Activated B cell treated with CpG ODN at 0.5 μM for 24 hours (primary cell): ENCODE data around the gene MALRD1. TPM values are rescaled to one million over a fixed set of nuclear protein-coding genes. Genes with fewer than 3 reads are reported as not detected.

ENCODE experiments used
- ATAC-seq: fragments of 200-7000 bp; cut with Tn5 transposase; one replicate; pipeline ENCODE4 v1.10.0; 2021; ENCODE audit warnings: low read depth, mild to moderate bottlenecking, moderate library complexity
- CTCF ChIA-PET: fragments of 350-600 bp; sonication (Branson Sonifier 250); formaldehyde crosslinking; loops from one replicate; lab custom pipeline; 2021; ENCODE audit warnings: antibody characterized with exemption; lab: Charles Lee
- POLR2A ChIA-PET: fragments of 350-600 bp; sonication (Branson Sonifier 250); formaldehyde crosslinking; loops from one replicate; lab custom pipeline; 2021; ENCODE audit warnings: antibody characterized with exemption; lab: Charles Lee
- DNase-seq: peaks from one replicate; pipeline ENCODE4 v3.0.0; 2022
- H3K27ac Mint-ChIP-seq: one replicate; pipeline ENCODE4 v1.8.0; 2020; ENCODE audit warnings: mixed read lengths
- H3K27me3 Mint-ChIP-seq: one replicate; pipeline ENCODE4 v1.8.0; 2021; ENCODE audit warnings: mixed read lengths
- H3K36me3 Mint-ChIP-seq: one replicate; pipeline ENCODE4 v1.8.0; 2021; ENCODE audit warnings: low read depth, mixed read lengths
- H3K4me1 Mint-ChIP-seq: one replicate; pipeline ENCODE4 v1.8.0; 2021; ENCODE audit warnings: mixed read lengths
- H3K4me3 Mint-ChIP-seq: one replicate; pipeline ENCODE4 v1.8.0; 2020; ENCODE audit warnings: mild to moderate bottlenecking, mixed read lengths
- H3K9me3 Mint-ChIP-seq: one replicate; pipeline ENCODE4 v1.8.0; 2020; ENCODE audit warnings: mixed read lengths
- CTCF ChIP-seq: fragments of 200-600 bp; IDR thresholded peaks from one replicate; pipeline ENCODE4 v1.8.0; 2022; ENCODE audit warnings: antibody characterized with exemption, mild to moderate bottlenecking
- intact Hi-C: fragments of 100-400 bp; cut with micrococcal nuclease; formaldehyde crosslinking; loops from one replicate; pipeline ENCODE4 v1.15.1; 2024
- total RNA-seq: library from RNA; stranded (reverse); gene quantifications from 2 replicates; pipeline ENCODE4 v1.2.3, GENCODE V29; 2022

MALRD1 gene
- total RNA-seq, 1 donor from 2014 or later, result not detected

- DNase-seq (no peak), ATAC-seq (no peak)
- no peak overlapping the region for H3K4me3 Mint-ChIP-seq
- TF ChIP-seq CTCF, result no peak
- intact Hi-C loops, result no loop called here
- CTCF ChIA-PET, result no interaction called here
- no peaks in the 10 kb centered on the region for H3K27me3 Mint-ChIP-seq
- no peaks in the 10 kb centered on the region for H3K36me3 Mint-ChIP-seq
- no peak overlapping the region for H3K27ac Mint-ChIP-seq
- POLR2A ChIA-PET, result no interaction called here
- peaks cover 2% of the 10 kb centered on the region for H3K9me3 Mint-ChIP-seq
- H3K4me1 Mint-ChIP-seq, result no peaks in the 10 kb centered on the region
These were observed 5.8 kb downstream of the MALRD1 start for GRCh38 chr10:19054289-19054835.

- DNase-seq (no peak), ATAC-seq (no peak)
- Mint-ChIP-seq H3K9me3 (peaks cover 7% of the 10 kb centered on the region), H3K36me3 (no peaks in the 10 kb centered on the region), H3K4me1 (no peaks in the 10 kb centered on the region), H3K4me3 (no peak overlapping the region), H3K27me3 (no peaks in the 10 kb centered on the region), H3K27ac (no peak overlapping the region)
- no peak for TF ChIP-seq CTCF
- ChIA-PET CTCF (no interaction called here), POLR2A (no interaction called here)
- intact Hi-C loops, result no loop called here
These were observed 9.4 kb downstream of the MALRD1 start for GRCh38 chr10:19058046-19058445.

GRCh38 chr10:19063986-19064385 is 15.4 kb downstream of the MALRD1 start:
- intact Hi-C loops, result no loop called here
- ATAC-seq (no peak), DNase-seq (no peak)
- Mint-ChIP-seq H3K9me3 (peaks cover 8% of the 10 kb centered on the region), H3K27ac (no peak overlapping the region), H3K36me3 (no peaks in the 10 kb centered on the region), H3K27me3 (no peaks in the 10 kb centered on the region), H3K4me3 (no peak overlapping the region), H3K4me1 (no peaks in the 10 kb centered on the region)
- CTCF ChIA-PET, result no interaction called here
- POLR2A ChIA-PET, result no interaction called here
- no peak for TF ChIP-seq CTCF

GRCh38 chr10:19071946-19072345 is 23.3 kb downstream of the MALRD1 start:
- no peak for TF ChIP-seq CTCF
- Mint-ChIP-seq H3K9me3 (no peaks in the 10 kb centered on the region), H3K36me3 (no peaks in the 10 kb centered on the region), H3K27me3 (no peaks in the 10 kb centered on the region), H3K4me1 (no peaks in the 10 kb centered on the region), H3K27ac (no peak overlapping the region), H3K4me3 (no peak overlapping the region)
- ATAC-seq, result no peak
- intact Hi-C loops, result no loop called here
- no peak for DNase-seq
- POLR2A ChIA-PET, result no interaction called here
- CTCF ChIA-PET, result no interaction called here

- no peaks in the 10 kb centered on the region for H3K27me3 Mint-ChIP-seq
- ATAC-seq (no peak), DNase-seq (no peak)
- intact Hi-C loops, result no loop called here
- H3K9me3 Mint-ChIP-seq, result peaks cover 3% of the 10 kb centered on the region
- ChIA-PET CTCF (no interaction called here), POLR2A (no interaction called here)
- no peak for TF ChIP-seq CTCF
- no peaks in the 10 kb centered on the region for H3K36me3 Mint-ChIP-seq
- no peaks in the 10 kb centered on the region for H3K4me1 Mint-ChIP-seq
- H3K4me3 Mint-ChIP-seq, result no peak overlapping the region
- H3K27ac Mint-ChIP-seq, result no peak overlapping the region
These were observed 28.7 kb downstream of the MALRD1 start for GRCh38 chr10:19077276-19077675.
